ENCODE results near the gene GARIN5A. TPM values are rescaled to one million over a fixed set of nuclear protein-coding genes. Genes with fewer than 3 reads are reported as not detected.

The GARIN5A gene
- total RNA-seq, 2 experiments from 2014 or later, result 0.59 to 0.63 TPM

DNA sequence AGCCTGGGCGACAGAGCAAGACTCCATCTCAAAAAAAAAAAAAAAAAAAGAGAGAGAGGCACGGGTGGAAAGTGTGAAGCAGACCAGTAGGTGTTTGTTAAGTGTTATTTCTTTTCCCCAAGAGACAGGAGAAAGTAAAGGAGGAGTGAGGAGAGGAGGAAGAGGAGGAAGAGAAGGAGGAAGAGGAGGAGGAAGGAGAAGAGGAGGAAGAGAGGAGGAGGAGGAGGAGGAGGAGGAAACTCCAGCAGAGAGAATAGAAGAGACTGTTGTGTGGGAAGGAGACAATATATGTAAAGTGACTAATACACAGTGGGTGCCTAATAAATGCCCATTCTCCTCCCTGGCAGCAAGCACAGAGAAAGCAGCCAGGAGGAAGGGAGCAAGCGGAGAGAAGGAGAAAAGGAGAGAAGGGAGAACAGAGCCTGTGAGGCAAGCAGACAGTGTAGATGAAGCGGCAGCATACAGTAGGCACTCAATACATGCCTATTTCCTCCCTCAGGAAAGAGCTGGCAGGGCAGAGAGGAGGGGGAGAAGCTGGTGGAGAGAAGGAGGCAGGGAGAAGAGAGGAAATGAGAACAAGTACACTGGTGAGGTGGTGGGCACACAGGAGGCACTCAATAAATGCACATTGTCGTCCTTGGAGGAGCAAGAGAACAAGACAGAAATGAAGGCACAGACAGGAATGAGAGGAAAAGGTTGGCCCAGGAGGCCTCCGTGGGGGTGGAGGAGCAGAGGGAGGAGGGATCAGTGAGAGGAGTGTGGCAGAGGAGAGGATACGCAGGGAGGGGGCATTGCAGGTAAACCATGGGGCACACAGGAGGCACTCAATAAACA, 17.8 kb upstream of the GARIN5A start:
- no peaks in the 10 kb centered on the region for H3K9me3 ChIP-seq (ENCODE audit: low read length)
- intact Hi-C loops (cut with micrococcal nuclease; ENCODE audit: unreplicated experiment), result no loop called here
- H3K9me2 ChIP-seq (ENCODE audit: insufficient read depth, low read length), result no peaks in the 10 kb centered on the region
- H3K79me2 ChIP-seq (ENCODE audit: insufficient read depth, low read depth, low read length), result no peaks in the 10 kb centered on the region
- ChIA-PET CTCF (ENCODE audit: unreplicated experiment) (no interaction called here), POLR2A (no interaction called here)
- H3K36me3 ChIP-seq (ENCODE audit: insufficient read depth, low read length), result no peaks in the 10 kb centered on the region
- H4K20me1 ChIP-seq (ENCODE audit: insufficient read depth, low read length), result no peaks in the 10 kb centered on the region
- no peak overlapping the region for H2AFZ ChIP-seq (ENCODE audit: low read length)
- H3K4me1 ChIP-seq (ENCODE audit: insufficient read depth, low read length, poor library complexity, severe bottlenecking), result no peaks in the 10 kb centered on the region
- H3K27ac ChIP-seq (ENCODE audit: low read depth, low read length, poor library complexity, severe bottlenecking), result no peak overlapping the region
- no peak for TF ChIP-seq EZH2phosphoT487 (IDR thresholded peaks at IDR 0.05; ENCODE audit: borderline replicate concordance, low read depth, low read length)
- TF ChIP-seq, protein P1, sequence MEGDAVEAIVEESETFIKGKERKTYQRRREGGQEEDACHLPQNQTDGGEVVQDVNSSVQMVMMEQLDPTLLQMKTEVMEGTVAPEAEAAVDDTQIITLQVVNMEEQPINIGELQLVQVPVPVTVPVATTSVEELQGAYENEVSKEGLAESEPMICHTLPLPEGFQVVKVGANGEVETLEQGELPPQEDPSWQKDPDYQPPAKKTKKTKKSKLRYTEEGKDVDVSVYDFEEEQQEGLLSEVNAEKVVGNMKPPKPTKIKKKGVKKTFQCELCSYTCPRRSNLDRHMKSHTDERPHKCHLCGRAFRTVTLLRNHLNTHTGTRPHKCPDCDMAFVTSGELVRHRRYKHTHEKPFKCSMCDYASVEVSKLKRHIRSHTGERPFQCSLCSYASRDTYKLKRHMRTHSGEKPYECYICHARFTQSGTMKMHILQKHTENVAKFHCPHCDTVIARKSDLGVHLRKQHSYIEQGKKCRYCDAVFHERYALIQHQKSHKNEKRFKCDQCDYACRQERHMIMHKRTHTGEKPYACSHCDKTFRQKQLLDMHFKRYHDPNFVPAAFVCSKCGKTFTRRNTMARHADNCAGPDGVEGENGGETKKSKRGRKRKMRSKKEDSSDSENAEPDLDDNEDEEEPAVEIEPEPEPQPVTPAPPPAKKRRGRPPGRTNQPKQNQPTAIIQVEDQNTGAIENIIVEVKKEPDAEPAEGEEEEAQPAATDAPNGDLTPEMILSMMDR (conservative IDR thresholded peaks at IDR 0.05; ENCODE audit: low read length), result no peak
- DNase-seq (ENCODE audit: low spot score), result no peak
- no TSS peak for BruUV-seq (replicated peaks)
- H3K4me3 ChIP-seq (ENCODE audit: low read depth, low read length, poor library complexity, severe bottlenecking), result no peak overlapping the region
- no peak overlapping the region for H3K4me2 ChIP-seq (ENCODE audit: low read length)

DNA sequence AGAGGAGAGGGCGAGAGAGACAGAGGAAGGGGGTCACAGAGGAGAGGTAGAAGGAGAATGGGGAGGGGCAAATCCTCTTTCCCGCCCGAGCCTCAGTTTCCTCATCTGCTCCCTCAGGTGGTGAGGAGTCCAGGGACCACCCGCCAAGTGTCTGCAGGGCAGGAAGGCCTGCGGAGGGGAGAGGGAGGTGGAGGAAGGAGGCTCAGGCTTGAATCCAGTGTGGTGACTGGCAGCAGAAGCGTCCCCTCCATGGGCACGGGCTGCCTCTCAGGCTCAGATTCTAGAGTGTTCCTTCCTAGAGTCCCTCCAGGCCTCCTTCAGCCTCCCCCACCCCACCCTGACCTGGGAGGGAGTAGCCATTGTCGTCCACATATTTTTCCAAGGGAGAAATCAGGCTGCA, 16.5 kb upstream of the GARIN5A start:
- no TSS peak for BruUV-seq (replicated peaks)
- Histone ChIP-seq H3K4me2 (ENCODE audit: low read length) (no peak overlapping the region), H3K36me3 (ENCODE audit: insufficient read depth, low read length) (no peaks in the 10 kb centered on the region), H4K20me1 (ENCODE audit: insufficient read depth, low read length) (no peaks in the 10 kb centered on the region), H3K79me2 (ENCODE audit: insufficient read depth, low read depth, low read length) (no peaks in the 10 kb centered on the region), H3K27ac (ENCODE audit: low read depth, low read length, poor library complexity, severe bottlenecking) (no peak overlapping the region), H3K4me1 (ENCODE audit: insufficient read depth, low read length, poor library complexity, severe bottlenecking) (no peaks in the 10 kb centered on the region), H3K9me2 (ENCODE audit: insufficient read depth, low read length) (no peaks in the 10 kb centered on the region), H2AFZ (ENCODE audit: low read length) (no peak overlapping the region), H3K4me3 (ENCODE audit: low read depth, low read length, poor library complexity, severe bottlenecking) (no peak overlapping the region), H3K9me3 (ENCODE audit: low read length) (no peaks in the 10 kb centered on the region)
- intact Hi-C loops (cut with micrococcal nuclease; ENCODE audit: unreplicated experiment), result no loop called here
- ChIA-PET CTCF (ENCODE audit: unreplicated experiment) (no interaction called here), POLR2A (no interaction called here)
- TF ChIP-seq, protein P1 (conservative IDR thresholded peaks at IDR 0.05; ENCODE audit: low read length), result no peak
- no peak for TF ChIP-seq EZH2phosphoT487 (IDR thresholded peaks at IDR 0.05; ENCODE audit: borderline replicate concordance, low read depth, low read length)
- DNase-seq (ENCODE audit: low spot score), result no peak

DNA sequence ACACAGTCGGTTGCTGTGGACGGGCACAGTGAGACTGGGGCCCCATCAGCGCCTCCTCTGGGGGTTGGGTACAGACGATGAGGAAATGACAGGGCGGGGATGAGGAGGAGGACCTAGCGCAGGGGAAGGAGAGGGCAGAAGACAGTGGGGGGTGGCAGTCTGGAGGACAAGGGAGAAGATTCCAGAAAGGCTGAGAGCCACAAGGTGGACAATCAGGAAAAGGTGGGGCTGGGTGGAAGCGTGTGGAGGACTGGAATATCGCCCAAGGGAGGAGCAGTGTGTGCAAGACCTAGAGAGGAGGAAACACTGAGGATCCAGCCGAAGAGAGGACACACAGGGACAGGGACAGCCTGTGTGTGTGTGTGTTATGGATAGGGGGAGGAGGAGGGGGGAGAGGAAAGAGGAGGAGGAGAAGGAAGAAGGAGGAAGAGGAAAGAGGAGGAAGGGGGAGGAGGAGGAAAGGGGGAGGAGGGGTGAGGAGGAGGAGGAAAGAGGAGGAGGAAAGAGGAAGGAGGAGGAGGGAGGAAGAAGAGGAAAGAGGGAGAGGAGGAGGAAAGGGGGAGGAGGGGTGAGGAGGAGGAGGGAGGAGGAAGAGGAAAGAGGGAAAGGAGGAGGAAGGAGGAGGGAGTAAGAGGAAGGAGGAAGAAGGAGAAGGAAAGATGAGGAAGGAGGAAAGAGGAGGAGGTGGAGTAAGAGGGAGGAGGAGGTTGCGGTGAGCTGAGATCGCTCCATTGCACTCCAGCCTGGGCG, 15.8 kb upstream of the GARIN5A start:
- Histone ChIP-seq H3K79me2 (ENCODE audit: insufficient read depth, low read depth, low read length) (no peaks in the 10 kb centered on the region), H3K9me2 (ENCODE audit: insufficient read depth, low read length) (no peaks in the 10 kb centered on the region), H3K9me3 (ENCODE audit: low read length) (no peaks in the 10 kb centered on the region), H3K36me3 (ENCODE audit: insufficient read depth, low read length) (no peaks in the 10 kb centered on the region), H3K4me1 (ENCODE audit: insufficient read depth, low read length, poor library complexity, severe bottlenecking) (no peaks in the 10 kb centered on the region), H4K20me1 (ENCODE audit: insufficient read depth, low read length) (no peaks in the 10 kb centered on the region), H2AFZ (ENCODE audit: low read length) (no peak overlapping the region), H3K4me3 (ENCODE audit: low read depth, low read length, poor library complexity, severe bottlenecking) (no peak overlapping the region), H3K4me2 (ENCODE audit: low read length) (no peak overlapping the region), H3K27ac (ENCODE audit: low read depth, low read length, poor library complexity, severe bottlenecking) (no peak overlapping the region)
- intact Hi-C loops (cut with micrococcal nuclease; ENCODE audit: unreplicated experiment), result no loop called here
- CTCF ChIA-PET (ENCODE audit: unreplicated experiment), result no interaction called here
- BruUV-seq (replicated peaks), result no TSS peak
- no peak for DNase-seq (ENCODE audit: low spot score)
- POLR2A ChIA-PET, result no interaction called here
- no peak for TF ChIP-seq EZH2phosphoT487 (IDR thresholded peaks at IDR 0.05; ENCODE audit: borderline replicate concordance, low read depth, low read length)
- TF ChIP-seq, protein P1 (conservative IDR thresholded peaks at IDR 0.05; ENCODE audit: low read length), result no peak

Measured in OCI-LY7 (cell line).